ENCODE results near the gene TLR4. TPM values are rescaled to one million over a fixed set of nuclear protein-coding genes. Genes with fewer than 3 reads are reported as not detected.

TLR4 gene
- polyA plus RNA-seq, 2 of the 4 experiments (the other 2 are of a cell fraction) = 0.03 to 0.04 TPM

DNA sequence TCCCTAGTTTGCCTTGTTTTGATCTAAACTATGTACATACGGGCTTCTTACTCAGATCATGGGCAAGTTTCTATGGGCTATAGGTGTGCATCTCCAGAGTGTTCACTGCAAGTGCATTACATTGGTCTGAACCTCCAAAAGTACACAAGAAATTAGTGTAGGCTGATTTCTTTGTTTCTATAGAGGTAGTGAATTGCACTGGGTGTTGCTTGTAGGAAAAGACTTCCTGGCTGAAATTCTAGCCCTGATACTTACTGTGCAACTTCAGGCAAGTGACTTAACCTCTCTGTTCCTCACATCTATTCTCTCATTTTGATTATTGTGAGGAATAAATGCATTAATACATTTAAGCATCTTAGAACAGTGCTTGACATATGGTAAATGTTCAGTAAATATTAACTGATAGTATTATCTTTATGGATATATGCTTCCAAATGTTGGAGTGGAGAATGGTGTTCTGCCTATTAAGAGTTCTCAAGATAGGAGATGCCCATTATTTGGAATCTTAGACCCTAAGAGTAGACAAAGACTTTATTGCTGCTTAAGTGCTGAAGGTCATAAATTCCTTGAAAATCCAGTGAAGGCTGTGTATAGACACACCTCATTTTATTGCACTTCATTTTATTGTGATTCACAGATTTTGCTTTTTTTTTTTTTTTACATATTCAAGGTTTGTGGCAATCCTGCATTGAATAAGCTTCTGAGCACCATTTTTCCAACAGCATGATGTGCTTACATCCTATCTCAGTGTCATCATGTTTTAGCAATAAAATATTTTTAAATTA lies 38.4 kb upstream of the TLR4 start (continued):
- TF ChIP-seq JUNB (IDR thresholded peaks at IDR 0.05) = no peak
- TF ChIP-seq TFCP2L1 (CRISPR knock-in tag; IDR thresholded peaks at IDR 0.05) = no peak
- no peak for TF ChIP-seq NFE2L2 (conservative IDR thresholded peaks at IDR 0.05; ENCODE audit: low read length)
- no peak for TF ChIP-seq ZNF302 (CRISPR knock-in tag; IDR thresholded peaks at IDR 0.05)

DNA sequence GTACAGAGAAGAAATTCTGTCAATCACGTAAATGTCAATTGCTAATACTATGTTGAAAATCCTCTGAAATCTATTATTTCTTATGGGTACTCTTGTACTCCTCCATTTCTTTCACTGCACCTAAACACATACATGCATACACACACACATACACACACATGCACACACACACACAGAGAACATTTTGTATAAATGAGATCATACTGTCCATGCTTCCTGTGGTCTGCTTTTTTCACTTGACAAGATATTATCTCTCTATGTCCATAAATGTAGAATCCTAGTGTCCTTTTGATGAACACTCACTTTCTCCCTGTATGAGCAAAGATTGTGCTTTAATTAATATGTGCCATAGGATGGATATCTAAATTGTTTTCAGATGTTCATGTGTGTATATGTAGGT lies 32.7 kb upstream of the TLR4 start:
- ChIA-PET POLR2A (no interaction called here), CTCF (no interaction called here)
- Histone ChIP-seq H3K9me3 (no peaks in the 10 kb centered on the region), H3K4me2 (no peak overlapping the region), H3K27ac (no peak overlapping the region), H3K4me3 (no peak overlapping the region), H3K4me1 (peaks cover 11% of the 10 kb centered on the region; the same call in 2 of the 3 replicates)
- FAIRE-seq (no peak), ATAC-seq (no peak), DNase-seq (ENCODE audit: low read depth in 1 of 2, low spot score in 1 of 2) (no peak)
- 85% methylated on average over 1 of the region's 1 CpG for WGBS (ENCODE audit: missing lambda C conversion rate)
- TF ChIP-seq FOXS1 (CRISPR knock-in tag; IDR thresholded peaks at IDR 0.05) (no peak), PHF8 (IDR thresholded peaks at IDR 0.05; ENCODE audit: borderline replicate concordance, low read depth) (no peak), HOXA7 (CRISPR knock-in tag; IDR thresholded peaks at IDR 0.05) (no peak), MYC (IDR thresholded peaks at IDR 0.05; ENCODE audit: borderline replicate concordance, low read length) (no peak), CHD2 (IDR thresholded peaks at IDR 0.05; ENCODE audit: low read length, partially characterized antibody) (no peak), RNF2 (IDR thresholded peaks at IDR 0.05; ENCODE audit: borderline replicate concordance, low read depth) (no peak)
- TF ChIP-seq, protein P1, sequence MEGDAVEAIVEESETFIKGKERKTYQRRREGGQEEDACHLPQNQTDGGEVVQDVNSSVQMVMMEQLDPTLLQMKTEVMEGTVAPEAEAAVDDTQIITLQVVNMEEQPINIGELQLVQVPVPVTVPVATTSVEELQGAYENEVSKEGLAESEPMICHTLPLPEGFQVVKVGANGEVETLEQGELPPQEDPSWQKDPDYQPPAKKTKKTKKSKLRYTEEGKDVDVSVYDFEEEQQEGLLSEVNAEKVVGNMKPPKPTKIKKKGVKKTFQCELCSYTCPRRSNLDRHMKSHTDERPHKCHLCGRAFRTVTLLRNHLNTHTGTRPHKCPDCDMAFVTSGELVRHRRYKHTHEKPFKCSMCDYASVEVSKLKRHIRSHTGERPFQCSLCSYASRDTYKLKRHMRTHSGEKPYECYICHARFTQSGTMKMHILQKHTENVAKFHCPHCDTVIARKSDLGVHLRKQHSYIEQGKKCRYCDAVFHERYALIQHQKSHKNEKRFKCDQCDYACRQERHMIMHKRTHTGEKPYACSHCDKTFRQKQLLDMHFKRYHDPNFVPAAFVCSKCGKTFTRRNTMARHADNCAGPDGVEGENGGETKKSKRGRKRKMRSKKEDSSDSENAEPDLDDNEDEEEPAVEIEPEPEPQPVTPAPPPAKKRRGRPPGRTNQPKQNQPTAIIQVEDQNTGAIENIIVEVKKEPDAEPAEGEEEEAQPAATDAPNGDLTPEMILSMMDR (IDR thresholded peaks at IDR 0.05) = no peak
- TF ChIP-seq, protein P2, sequence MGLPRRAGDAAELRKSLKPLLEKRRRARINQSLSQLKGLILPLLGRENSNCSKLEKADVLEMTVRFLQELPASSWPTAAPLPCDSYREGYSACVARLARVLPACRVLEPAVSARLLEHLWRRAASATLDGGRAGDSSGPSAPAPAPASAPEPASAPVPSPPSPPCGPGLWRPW (IDR thresholded peaks at IDR 0.05) = no peak
- TF ChIP-seq, protein P3, sequence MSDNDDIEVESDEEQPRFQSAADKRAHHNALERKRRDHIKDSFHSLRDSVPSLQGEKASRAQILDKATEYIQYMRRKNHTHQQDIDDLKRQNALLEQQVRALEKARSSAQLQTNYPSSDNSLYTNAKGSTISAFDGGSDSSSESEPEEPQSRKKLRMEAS (IDR thresholded peaks at IDR 0.05) = no peak

DNA sequence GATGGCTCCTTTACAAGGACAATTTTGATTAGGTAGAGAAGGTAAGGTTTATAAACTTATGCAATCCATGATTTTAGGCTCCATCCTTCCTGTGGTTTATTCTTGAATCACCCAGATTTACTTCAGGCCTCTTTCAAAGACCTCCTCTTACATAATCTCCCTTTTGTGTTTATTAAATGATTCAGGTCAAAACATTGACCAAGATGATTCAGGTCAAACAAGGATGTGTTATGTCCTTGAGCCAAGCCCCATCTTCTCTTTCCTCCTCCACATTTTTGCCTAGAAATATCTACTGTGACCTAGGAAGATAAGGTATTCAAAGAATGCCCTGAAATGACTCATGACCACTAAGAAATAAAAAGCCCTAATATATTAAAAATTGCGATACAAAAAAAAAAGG lies 31.8 kb upstream of the TLR4 start:
- ATAC-seq (peak; percentile 79 to 95), DNase-seq (ENCODE audit: low read depth in 1 of 2, low spot score in 1 of 2) (peak; percentile 4 to 58), FAIRE-seq (peak; percentile 43)
- Histone ChIP-seq H3K9me3 (no peaks in the 10 kb centered on the region), H3K4me2 (peak overlapping the region; percentile 14; the same call in 2 of the 3 replicates), H3K27ac (no peak overlapping the region), H3K4me3 (no peak overlapping the region), H3K4me1 (peaks cover 11% of the 10 kb centered on the region; the same call in 2 of the 3 replicates)
- WGBS (ENCODE audit: missing lambda C conversion rate) = 3% methylated on average over 1 of the region's 1 CpG
- CTCF ChIA-PET = interaction anchor here (1.0 kb wide), 1 partner anchor 10 kb away, joined by 3 read pairs; no protein-coding TSS in a partner anchor
- POLR2A ChIA-PET = no interaction called here
- TF ChIP-seq POLR2A (IDR thresholded peaks at IDR 0.05; ENCODE audit: low read length) (no peak), BHLHE40 (IDR thresholded peaks at IDR 0.05; ENCODE audit: low read depth, low read length) (no peak), MAFK (IDR thresholded peaks at IDR 0.05; ENCODE audit: partially characterized antibody) (no peak), NFE2L2 (conservative IDR thresholded peaks at IDR 0.05; ENCODE audit: low read length) (no peak), TFCP2L1 (CRISPR knock-in tag; IDR thresholded peaks at IDR 0.05) (no peak), CHD4 (IDR thresholded peaks at IDR 0.05; ENCODE audit: borderline replicate concordance) (no peak), CEBPB (IDR thresholded peaks at IDR 0.05) (peak; percentile 66 to 74), SREBF2 (IDR thresholded peaks at IDR 0.05) (no peak), SMC3 (IDR thresholded peaks at IDR 0.05) (no peak), CBX2 (IDR thresholded peaks at IDR 0.05; ENCODE audit: borderline replicate concordance, low read depth) (no peak), JUN (IDR thresholded peaks at IDR 0.05) (peak; percentile 32 to 40; a peak in 1 of 5 replicates), ZNF302 (CRISPR knock-in tag; IDR thresholded peaks at IDR 0.05) (no peak), FOSL2 (IDR thresholded peaks at IDR 0.05) (peak; percentile 90), FOSL2 (CRISPR knock-in tag; IDR thresholded peaks at IDR 0.05) (peak; percentile 86), JUNB (IDR thresholded peaks at IDR 0.05) (peak; percentile 90), ZFP36 (IDR thresholded peaks at IDR 0.05; ENCODE audit: borderline replicate concordance, partially characterized antibody) (no peak)
- TF ChIP-seq, protein P4, sequence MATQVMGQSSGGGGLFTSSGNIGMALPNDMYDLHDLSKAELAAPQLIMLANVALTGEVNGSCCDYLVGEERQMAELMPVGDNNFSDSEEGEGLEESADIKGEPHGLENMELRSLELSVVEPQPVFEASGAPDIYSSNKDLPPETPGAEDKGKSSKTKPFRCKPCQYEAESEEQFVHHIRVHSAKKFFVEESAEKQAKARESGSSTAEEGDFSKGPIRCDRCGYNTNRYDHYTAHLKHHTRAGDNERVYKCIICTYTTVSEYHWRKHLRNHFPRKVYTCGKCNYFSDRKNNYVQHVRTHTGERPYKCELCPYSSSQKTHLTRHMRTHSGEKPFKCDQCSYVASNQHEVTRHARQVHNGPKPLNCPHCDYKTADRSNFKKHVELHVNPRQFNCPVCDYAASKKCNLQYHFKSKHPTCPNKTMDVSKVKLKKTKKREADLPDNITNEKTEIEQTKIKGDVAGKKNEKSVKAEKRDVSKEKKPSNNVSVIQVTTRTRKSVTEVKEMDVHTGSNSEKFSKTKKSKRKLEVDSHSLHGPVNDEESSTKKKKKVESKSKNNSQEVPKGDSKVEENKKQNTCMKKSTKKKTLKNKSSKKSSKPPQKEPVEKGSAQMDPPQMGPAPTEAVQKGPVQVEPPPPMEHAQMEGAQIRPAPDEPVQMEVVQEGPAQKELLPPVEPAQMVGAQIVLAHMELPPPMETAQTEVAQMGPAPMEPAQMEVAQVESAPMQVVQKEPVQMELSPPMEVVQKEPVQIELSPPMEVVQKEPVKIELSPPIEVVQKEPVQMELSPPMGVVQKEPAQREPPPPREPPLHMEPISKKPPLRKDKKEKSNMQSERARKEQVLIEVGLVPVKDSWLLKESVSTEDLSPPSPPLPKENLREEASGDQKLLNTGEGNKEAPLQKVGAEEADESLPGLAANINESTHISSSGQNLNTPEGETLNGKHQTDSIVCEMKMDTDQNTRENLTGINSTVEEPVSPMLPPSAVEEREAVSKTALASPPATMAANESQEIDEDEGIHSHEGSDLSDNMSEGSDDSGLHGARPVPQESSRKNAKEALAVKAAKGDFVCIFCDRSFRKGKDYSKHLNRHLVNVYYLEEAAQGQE (IDR thresholded peaks at IDR 0.05) = no peak
- TF ChIP-seq, protein P5, sequence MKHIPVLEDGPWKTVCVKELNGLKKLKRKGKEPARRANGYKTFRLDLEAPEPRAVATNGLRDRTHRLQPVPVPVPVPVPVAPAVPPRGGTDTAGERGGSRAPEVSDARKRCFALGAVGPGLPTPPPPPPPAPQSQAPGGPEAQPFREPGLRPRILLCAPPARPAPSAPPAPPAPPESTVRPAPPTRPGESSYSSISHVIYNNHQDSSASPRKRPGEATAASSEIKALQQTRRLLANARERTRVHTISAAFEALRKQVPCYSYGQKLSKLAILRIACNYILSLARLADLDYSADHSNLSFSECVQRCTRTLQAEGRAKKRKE (CRISPR knock-in tag; IDR thresholded peaks at IDR 0.05; ENCODE audit: low read depth) = no peak
- TF ChIP-seq, protein P2 (IDR thresholded peaks at IDR 0.05) = 0 out of 2 replicates have a peak, but pooled peaks have one; percentile 41
- TF ChIP-seq, protein P6, sequence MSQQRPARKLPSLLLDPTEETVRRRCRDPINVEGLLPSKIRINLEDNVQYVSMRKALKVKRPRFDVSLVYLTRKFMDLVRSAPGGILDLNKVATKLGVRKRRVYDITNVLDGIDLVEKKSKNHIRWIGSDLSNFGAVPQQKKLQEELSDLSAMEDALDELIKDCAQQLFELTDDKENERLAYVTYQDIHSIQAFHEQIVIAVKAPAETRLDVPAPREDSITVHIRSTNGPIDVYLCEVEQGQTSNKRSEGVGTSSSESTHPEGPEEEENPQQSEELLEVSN (IDR thresholded peaks at IDR 0.05; ENCODE audit: borderline replicate concordance, low read depth) = no peak

Measured in A549 (cell line).